ENCODE results near the gene KCNE4. TPM values are rescaled to one million over a fixed set of nuclear protein-coding genes. Genes with fewer than 3 reads are reported as not detected.

Gene KCNE4
- total and polyA plus RNA-seq, 2 donors (not counting 1 experiment from before 2014, with no cell fraction given): not detected

DNA sequence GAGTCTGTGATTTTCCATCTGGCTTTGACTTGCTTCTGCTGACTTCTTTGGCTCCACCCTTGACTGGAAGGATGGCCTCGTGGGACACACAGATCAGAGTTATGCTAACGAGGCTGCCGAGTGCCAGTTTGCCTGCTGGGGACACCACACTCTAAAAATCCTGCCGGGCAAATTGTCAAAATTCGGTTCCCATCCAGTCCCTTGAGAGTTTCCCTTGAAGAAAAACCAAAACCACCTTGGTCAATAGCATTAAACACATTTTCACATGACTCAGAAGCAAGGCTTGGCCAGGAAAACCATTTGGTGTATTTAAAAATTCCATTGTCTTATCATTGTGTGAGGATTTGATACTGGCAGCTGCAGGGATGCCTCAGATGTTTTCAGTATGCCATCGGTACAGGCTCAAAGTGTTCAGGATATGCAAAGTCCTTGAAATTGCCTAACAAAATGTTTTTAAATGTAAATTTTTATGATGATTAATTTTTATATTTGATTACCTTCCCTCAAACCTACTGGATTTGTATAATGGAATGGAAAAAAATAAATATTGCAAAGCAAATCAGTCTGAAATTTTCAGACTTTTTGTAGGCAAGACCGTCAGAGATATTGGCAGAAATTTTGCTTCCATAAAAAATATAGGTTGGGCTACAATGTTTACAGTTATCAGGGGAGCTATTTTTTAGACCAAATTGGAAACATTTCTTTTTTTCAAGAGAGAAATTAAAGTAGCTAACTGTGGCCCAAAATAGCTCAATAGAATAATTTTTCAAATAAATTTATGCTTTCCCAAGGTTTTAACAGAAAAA lies 41.6 kb downstream of the KCNE4 start:
- Histone ChIP-seq H3K9me3 (ENCODE audit: control extremely low read depth in 1 of 3, control insufficient read depth in 2 of 3, insufficient read depth in 1 of 3, low read length in 2 of 3) (no peaks in the 10 kb centered on the region), H3K36me3 (replicated peaks in 1 of 2; ENCODE audit: control extremely low read depth in 1 of 2, control insufficient read depth in 1 of 2, extremely low read depth in 1 of 2, insufficient read depth in 2 of 2, low read length in 1 of 2) (no peaks in the 10 kb centered on the region), H3K27me3 (replicated peaks in 1 of 4; ENCODE audit: control extremely low read depth in 1 of 4, control insufficient read depth in 3 of 4, insufficient read depth in 4 of 4, low read length in 3 of 4) (no peaks in the 10 kb centered on the region), H3K9ac (ENCODE audit: low read length) (no peak overlapping the region), H3K4me3 (ENCODE audit: control extremely low read depth in 1 of 5, extremely low read depth in 1 of 5, insufficient read depth in 1 of 5, low read depth in 2 of 5, low read length in 4 of 5) (no peak overlapping the region), H2AFZ (ENCODE audit: insufficient read depth, low read depth, low read length, poor library complexity, severe bottlenecking) (no peak overlapping the region), H3K27ac (ENCODE audit: low read length in 2 of 2) (no peak overlapping the region), H3K4me1 (ENCODE audit: control insufficient read depth in 2 of 2, insufficient read depth in 2 of 2, low read length in 2 of 2) (no peaks in the 10 kb centered on the region), H3K79me2 (ENCODE audit: control insufficient read depth, insufficient read depth, low read length) (no peaks in the 10 kb centered on the region), H4K20me1 (ENCODE audit: control insufficient read depth, insufficient read depth, low read length, poor library complexity, severe bottlenecking) (no peaks in the 10 kb centered on the region), H3K4me2 (replicated peaks; ENCODE audit: low read depth, low read length, poor library complexity, severe bottlenecking) (no peak overlapping the region)
- ATAC-seq (ENCODE audit: low read depth): no peak
- H3K9me3 Mint-ChIP-seq (ENCODE audit: insufficient read depth): no peaks in the 10 kb centered on the region
- H3K27me3 Mint-ChIP-seq: no peaks in the 10 kb centered on the region
- TF ChIP-seq EZH2 (IDR thresholded peaks at IDR 0.05; ENCODE audit: borderline replicate concordance, insufficient read depth, low read depth, low read length, poor library complexity, severe bottlenecking): no peak
- TF ChIP-seq, protein P1, sequence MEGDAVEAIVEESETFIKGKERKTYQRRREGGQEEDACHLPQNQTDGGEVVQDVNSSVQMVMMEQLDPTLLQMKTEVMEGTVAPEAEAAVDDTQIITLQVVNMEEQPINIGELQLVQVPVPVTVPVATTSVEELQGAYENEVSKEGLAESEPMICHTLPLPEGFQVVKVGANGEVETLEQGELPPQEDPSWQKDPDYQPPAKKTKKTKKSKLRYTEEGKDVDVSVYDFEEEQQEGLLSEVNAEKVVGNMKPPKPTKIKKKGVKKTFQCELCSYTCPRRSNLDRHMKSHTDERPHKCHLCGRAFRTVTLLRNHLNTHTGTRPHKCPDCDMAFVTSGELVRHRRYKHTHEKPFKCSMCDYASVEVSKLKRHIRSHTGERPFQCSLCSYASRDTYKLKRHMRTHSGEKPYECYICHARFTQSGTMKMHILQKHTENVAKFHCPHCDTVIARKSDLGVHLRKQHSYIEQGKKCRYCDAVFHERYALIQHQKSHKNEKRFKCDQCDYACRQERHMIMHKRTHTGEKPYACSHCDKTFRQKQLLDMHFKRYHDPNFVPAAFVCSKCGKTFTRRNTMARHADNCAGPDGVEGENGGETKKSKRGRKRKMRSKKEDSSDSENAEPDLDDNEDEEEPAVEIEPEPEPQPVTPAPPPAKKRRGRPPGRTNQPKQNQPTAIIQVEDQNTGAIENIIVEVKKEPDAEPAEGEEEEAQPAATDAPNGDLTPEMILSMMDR (IDR thresholded peaks at IDR 0.05): no peak
- intact Hi-C loops (cut with micrococcal nuclease): no loop called here
- POLR2A ChIA-PET: no interaction called here
- no peak for DNase-seq
- 79% methylated on average over 6 of the region's 7 CpGs for WGBS (ENCODE audit: insufficient coverage)
- H3K27ac Mint-ChIP-seq: no peak overlapping the region
- H3K4me3 Mint-ChIP-seq: no peak overlapping the region
- H3K4me1 Mint-ChIP-seq: no peaks in the 10 kb centered on the region
- CTCF ChIA-PET: no interaction called here

DNA sequence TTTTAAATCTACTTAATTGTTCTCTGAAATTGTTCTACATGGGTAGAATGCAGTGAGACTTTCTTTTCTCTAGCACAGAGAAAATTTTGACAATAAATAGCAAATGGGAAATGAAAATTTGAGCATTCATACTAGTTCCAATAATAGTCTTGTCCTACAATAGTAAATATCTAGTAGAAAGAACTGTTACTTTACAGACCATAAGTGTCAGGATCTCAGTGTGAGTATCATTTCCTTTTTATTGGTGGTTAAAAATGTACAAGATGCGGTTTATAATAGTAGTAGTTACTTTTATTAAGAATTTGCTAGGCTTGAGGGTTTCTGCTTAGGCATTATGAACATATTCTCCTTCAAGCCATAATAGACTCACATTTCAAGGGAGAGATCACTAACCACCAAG lies 43.2 kb downstream of the KCNE4 start:
- Histone ChIP-seq H3K36me3 (replicated peaks in 1 of 2; ENCODE audit: control extremely low read depth in 1 of 2, control insufficient read depth in 1 of 2, extremely low read depth in 1 of 2, insufficient read depth in 2 of 2, low read length in 1 of 2) (no peaks in the 10 kb centered on the region), H3K9me3 (ENCODE audit: control extremely low read depth in 1 of 3, control insufficient read depth in 2 of 3, insufficient read depth in 1 of 3, low read length in 2 of 3) (no peaks in the 10 kb centered on the region), H3K27ac (ENCODE audit: low read length in 2 of 2) (no peak overlapping the region), H3K79me2 (ENCODE audit: control insufficient read depth, insufficient read depth, low read length) (no peaks in the 10 kb centered on the region), H2AFZ (ENCODE audit: insufficient read depth, low read depth, low read length, poor library complexity, severe bottlenecking) (no peak overlapping the region), H3K9ac (ENCODE audit: low read length) (no peak overlapping the region), H3K4me2 (replicated peaks; ENCODE audit: low read depth, low read length, poor library complexity, severe bottlenecking) (no peak overlapping the region), H3K4me3 (ENCODE audit: control extremely low read depth in 1 of 5, extremely low read depth in 1 of 5, insufficient read depth in 1 of 5, low read depth in 2 of 5, low read length in 4 of 5) (no peak overlapping the region), H3K27me3 (replicated peaks in 1 of 4; ENCODE audit: control extremely low read depth in 1 of 4, control insufficient read depth in 3 of 4, insufficient read depth in 4 of 4, low read length in 3 of 4) (no peaks in the 10 kb centered on the region), H4K20me1 (ENCODE audit: control insufficient read depth, insufficient read depth, low read length, poor library complexity, severe bottlenecking) (no peaks in the 10 kb centered on the region), H3K4me1 (ENCODE audit: control insufficient read depth in 2 of 2, insufficient read depth in 2 of 2, low read length in 2 of 2) (no peaks in the 10 kb centered on the region)
- intact Hi-C loops (cut with micrococcal nuclease): no loop called here
- Mint-ChIP-seq H3K9me3 (ENCODE audit: insufficient read depth) (no peaks in the 10 kb centered on the region), H3K4me3 (no peak overlapping the region), H3K4me1 (no peaks in the 10 kb centered on the region), H3K27me3 (no peaks in the 10 kb centered on the region), H3K27ac (no peak overlapping the region)
- no peak for ATAC-seq (ENCODE audit: low read depth)
- CTCF ChIA-PET: no interaction called here
- DNase-seq: no peak
- no peak for TF ChIP-seq EZH2 (IDR thresholded peaks at IDR 0.05; ENCODE audit: borderline replicate concordance, insufficient read depth, low read depth, low read length, poor library complexity, severe bottlenecking)
- TF ChIP-seq, protein P1 (IDR thresholded peaks at IDR 0.05): no peak
- POLR2A ChIA-PET: no interaction called here
- no CpG with 5 or more reads among the region's 1 CpG for WGBS (ENCODE audit: insufficient coverage)
